Uterus (tissue), 2 donors: ENCODE data around the gene MCM8.

Experiments
- CTCF ChIP-seq, 4 experiments: fragments of 200-600 bp in 2 of 4; fragments of 450-650 bp in 2 of 4; sonication (generic) in 2 of 4; IDR thresholded peaks; one replicate each; pipeline ENCODE4 v1.5.1; 2016 to 2019; ENCODE audit warnings: antibody characterized with exemption in 4 of 4, mild to moderate bottlenecking in 2 of 4, moderate library complexity in 1 of 4
- POLR2A ChIP-seq, 2 donors: fragments of 450-650 bp; IDR thresholded peaks; one replicate each; pipeline ENCODE4 v1.6.1; 2016; ENCODE audit warnings: antibody characterized with exemption in 2 of 2, mild to moderate bottlenecking in 1 of 2, moderate library complexity in 1 of 2

- TF ChIP-seq CTCF (IDR thresholded peaks at IDR 0.05) (no peak), POLR2A (IDR thresholded peaks at IDR 0.05) (no peak)
Measured at GRCh38 chr20:5979801-5980200, 29.3 kb downstream of the MCM8 start.
